ENCODE measurements around the gene MMD2.

DNA sequence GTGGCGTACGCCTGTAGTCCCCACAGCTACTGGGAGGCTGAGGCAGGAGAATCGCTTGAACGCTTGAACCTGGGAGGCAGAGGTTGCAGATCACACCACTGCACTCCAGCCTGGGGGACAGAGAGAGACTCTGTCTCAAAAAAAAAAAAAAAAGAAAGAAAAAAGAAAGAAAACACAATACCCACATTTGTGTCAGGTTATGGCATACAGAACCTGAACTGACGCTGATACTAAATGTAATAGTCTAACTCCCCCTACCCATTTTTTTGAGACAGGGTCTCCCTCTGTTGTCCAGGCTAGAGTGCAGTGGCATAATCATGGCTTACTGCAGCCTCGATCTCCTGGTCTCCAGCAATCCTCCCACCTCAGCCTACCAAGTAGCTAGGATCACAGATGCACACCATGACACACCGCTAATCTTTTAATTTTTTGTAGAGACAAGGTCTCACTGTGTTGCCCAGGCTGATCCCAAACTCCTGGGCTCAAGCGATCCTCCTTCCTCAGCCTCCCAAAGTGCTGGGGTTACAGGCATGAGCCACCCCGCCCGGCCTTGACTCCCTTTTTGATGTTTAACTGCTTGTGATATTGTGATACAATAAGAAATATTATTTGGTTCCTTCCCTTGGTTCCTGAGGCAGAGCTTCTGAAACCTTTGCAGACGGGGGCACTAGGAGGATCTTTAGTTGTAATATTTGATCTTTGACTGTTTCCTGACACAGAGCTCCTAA is 6.5 kb upstream of the MMD2 start:
- TF ChIP-seq, protein P1, sequence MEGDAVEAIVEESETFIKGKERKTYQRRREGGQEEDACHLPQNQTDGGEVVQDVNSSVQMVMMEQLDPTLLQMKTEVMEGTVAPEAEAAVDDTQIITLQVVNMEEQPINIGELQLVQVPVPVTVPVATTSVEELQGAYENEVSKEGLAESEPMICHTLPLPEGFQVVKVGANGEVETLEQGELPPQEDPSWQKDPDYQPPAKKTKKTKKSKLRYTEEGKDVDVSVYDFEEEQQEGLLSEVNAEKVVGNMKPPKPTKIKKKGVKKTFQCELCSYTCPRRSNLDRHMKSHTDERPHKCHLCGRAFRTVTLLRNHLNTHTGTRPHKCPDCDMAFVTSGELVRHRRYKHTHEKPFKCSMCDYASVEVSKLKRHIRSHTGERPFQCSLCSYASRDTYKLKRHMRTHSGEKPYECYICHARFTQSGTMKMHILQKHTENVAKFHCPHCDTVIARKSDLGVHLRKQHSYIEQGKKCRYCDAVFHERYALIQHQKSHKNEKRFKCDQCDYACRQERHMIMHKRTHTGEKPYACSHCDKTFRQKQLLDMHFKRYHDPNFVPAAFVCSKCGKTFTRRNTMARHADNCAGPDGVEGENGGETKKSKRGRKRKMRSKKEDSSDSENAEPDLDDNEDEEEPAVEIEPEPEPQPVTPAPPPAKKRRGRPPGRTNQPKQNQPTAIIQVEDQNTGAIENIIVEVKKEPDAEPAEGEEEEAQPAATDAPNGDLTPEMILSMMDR (IDR thresholded peaks at IDR 0.05; ENCODE audit: low read depth, low read length, poor library complexity, severe bottlenecking) = no peak
- TF ChIP-seq EZH2phosphoT487 (IDR thresholded peaks at IDR 0.05; ENCODE audit: borderline replicate concordance, low read length) = no peak
